ENCODE measurements around the gene PDE1A. TPM values are rescaled to one million over a fixed set of nuclear protein-coding genes. Genes with fewer than 3 reads are reported as not detected.

PDE1A gene
- total RNA-seq, 1 donor from 2014 or later: 17.3 TPM

DNA sequence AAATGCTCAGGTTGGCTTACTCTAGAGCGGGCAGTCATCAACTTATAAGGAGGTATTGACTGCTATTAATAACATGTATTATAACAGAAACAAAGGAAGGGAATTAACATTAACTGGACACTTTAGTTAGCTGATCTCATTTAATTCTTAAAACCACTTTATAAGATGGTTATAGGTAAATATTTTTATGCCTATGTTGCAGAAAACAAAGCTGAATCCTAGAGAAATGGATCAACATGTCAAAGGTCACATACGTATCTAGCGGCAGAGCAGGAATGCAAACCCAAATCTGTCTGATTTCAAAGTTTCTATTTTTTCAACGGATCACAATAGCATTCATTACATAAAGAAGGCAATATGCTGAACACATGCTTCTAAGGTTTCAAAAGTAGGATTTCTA, 200.0 kb downstream of the PDE1A start:
- Histone ChIP-seq H3K4me1 (peaks cover 19% of the 10 kb centered on the region), H3K36me3 (peaks cover 14% of the 10 kb centered on the region), H3K9me3 (replicated peaks) (no peaks in the 10 kb centered on the region), H3K27me3 (ENCODE audit: low read depth) (no peaks in the 10 kb centered on the region), H3K4me3 (no peak overlapping the region), H3K27ac (replicated peaks) (peak overlapping the region; percentile 79)
- intact Hi-C loops (cut with micrococcal nuclease): no loop called here
- TF ChIP-seq, protein P1, sequence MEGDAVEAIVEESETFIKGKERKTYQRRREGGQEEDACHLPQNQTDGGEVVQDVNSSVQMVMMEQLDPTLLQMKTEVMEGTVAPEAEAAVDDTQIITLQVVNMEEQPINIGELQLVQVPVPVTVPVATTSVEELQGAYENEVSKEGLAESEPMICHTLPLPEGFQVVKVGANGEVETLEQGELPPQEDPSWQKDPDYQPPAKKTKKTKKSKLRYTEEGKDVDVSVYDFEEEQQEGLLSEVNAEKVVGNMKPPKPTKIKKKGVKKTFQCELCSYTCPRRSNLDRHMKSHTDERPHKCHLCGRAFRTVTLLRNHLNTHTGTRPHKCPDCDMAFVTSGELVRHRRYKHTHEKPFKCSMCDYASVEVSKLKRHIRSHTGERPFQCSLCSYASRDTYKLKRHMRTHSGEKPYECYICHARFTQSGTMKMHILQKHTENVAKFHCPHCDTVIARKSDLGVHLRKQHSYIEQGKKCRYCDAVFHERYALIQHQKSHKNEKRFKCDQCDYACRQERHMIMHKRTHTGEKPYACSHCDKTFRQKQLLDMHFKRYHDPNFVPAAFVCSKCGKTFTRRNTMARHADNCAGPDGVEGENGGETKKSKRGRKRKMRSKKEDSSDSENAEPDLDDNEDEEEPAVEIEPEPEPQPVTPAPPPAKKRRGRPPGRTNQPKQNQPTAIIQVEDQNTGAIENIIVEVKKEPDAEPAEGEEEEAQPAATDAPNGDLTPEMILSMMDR (IDR thresholded peaks at IDR 0.05; ENCODE audit: borderline replicate concordance): no peak
- DNase-seq: no peak

GRCh38 chr2:182224669-182225068, 202.2 kb downstream of the PDE1A start:
- H3K4me1 ChIP-seq: peaks cover 19% of the 10 kb centered on the region
- TF ChIP-seq, protein P1 (IDR thresholded peaks at IDR 0.05; ENCODE audit: borderline replicate concordance): no peak

DNA sequence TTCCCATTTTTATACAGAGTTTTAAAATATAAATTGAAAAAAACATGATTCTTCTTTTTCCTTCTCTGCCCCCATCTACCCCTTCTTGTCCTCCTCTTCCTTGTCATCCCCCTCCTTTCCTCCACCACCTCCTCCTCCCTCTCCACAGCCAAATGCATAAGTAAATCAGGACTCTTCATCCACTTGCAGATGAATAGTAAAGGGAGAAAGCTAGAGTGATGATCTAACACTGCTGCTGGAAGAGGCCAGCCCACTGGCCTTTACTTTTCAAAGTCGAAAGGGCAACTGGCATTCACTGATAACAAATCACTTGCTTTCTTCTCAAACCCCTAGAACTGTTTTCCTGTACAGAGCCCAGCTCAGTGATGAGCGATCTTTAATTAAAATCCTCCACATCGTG, 205.8 kb downstream of the PDE1A start:
- DNase-seq: no peak
- no peak overlapping the region for H3K27ac ChIP-seq (replicated peaks)
- TF ChIP-seq, protein P1 (IDR thresholded peaks at IDR 0.05; ENCODE audit: borderline replicate concordance): no peak
- no peaks in the 10 kb centered on the region for H3K27me3 ChIP-seq (ENCODE audit: low read depth)
- peaks cover 15% of the 10 kb centered on the region for H3K36me3 ChIP-seq
- no peak overlapping the region for H3K4me3 ChIP-seq
- H3K4me1 ChIP-seq: no peaks in the 10 kb centered on the region
- intact Hi-C loops (cut with micrococcal nuclease): no loop called here
- H3K9me3 ChIP-seq (replicated peaks): no peaks in the 10 kb centered on the region

More at GRCh38 chr2:182224669-182225068, 202.2 kb downstream of the PDE1A start:
- DNase-seq: no peak
- H3K9me3 ChIP-seq (replicated peaks): no peaks in the 10 kb centered on the region
- intact Hi-C loops (cut with micrococcal nuclease): no loop called here
- no peak overlapping the region for H3K4me3 ChIP-seq
- peak overlapping the region; percentile 7 for H3K27ac ChIP-seq (replicated peaks)
- H3K27me3 ChIP-seq (ENCODE audit: low read depth): no peaks in the 10 kb centered on the region
- H3K36me3 ChIP-seq: peaks cover 15% of the 10 kb centered on the region

DNA sequence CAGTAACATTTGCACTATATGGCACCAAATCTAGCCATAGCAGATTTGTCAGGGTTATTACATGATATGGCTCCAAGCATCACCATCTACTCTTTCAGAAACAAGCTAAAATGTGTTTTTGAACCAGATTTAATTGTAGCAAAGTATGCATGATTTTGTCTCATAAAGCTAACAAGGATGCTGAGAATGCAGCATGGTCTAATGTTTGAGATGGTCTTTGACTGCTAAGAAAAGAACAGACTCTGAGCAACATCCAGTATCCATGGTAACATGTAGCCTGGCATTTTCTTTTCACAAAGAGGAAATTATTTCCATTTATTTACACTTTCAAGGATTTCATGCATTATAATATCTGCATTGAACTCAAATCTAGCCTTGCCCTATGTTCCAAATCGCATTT, 206.5 kb downstream of the PDE1A start:
- DNase-seq: no peak
- intact Hi-C loops (cut with micrococcal nuclease): no loop called here
- Histone ChIP-seq H3K36me3 (peaks cover 15% of the 10 kb centered on the region), H3K27me3 (ENCODE audit: low read depth) (no peaks in the 10 kb centered on the region), H3K9me3 (replicated peaks) (no peaks in the 10 kb centered on the region), H3K27ac (replicated peaks) (no peak overlapping the region), H3K4me3 (no peak overlapping the region), H3K4me1 (no peaks in the 10 kb centered on the region)
- TF ChIP-seq, protein P1 (IDR thresholded peaks at IDR 0.05; ENCODE audit: borderline replicate concordance): no peak

- Histone ChIP-seq H3K36me3 (no peaks in the 10 kb centered on the region), H3K27ac (replicated peaks) (no peak overlapping the region), H3K4me3 (no peak overlapping the region), H3K9me3 (replicated peaks) (no peaks in the 10 kb centered on the region), H3K27me3 (ENCODE audit: low read depth) (no peaks in the 10 kb centered on the region), H3K4me1 (no peaks in the 10 kb centered on the region)
- intact Hi-C loops (cut with micrococcal nuclease): no loop called here
- TF ChIP-seq, protein P1 (IDR thresholded peaks at IDR 0.05; ENCODE audit: borderline replicate concordance): no peak
- no peak for DNase-seq
These were observed 216.2 kb downstream of the PDE1A start for GRCh38 chr2:182210669-182211068.

DNA sequence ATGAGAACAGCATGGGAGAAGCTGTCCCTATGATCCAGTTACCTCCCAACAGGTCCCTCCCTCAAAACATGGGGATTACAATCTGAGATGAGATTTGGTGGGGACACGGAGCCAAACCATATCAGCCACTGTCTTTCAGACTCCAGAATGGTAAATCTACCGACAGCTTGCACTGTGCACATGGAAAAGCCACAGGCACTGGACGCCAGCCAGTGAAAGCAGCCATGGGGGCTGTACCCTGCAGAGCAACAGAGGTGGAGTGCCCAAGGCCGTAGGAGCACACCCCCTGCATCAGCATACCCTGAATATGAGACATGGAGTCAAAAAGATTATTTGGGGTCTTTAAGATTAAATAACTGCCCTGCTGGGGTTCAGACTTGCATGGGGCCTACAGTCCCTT, 218.4 kb downstream of the PDE1A start:
- TF ChIP-seq, protein P1 (IDR thresholded peaks at IDR 0.05; ENCODE audit: borderline replicate concordance): no peak
- no peak for DNase-seq
- Histone ChIP-seq H3K4me3 (no peak overlapping the region), H3K27ac (replicated peaks) (no peak overlapping the region), H3K4me1 (no peaks in the 10 kb centered on the region), H3K36me3 (no peaks in the 10 kb centered on the region), H3K27me3 (ENCODE audit: low read depth) (no peaks in the 10 kb centered on the region), H3K9me3 (replicated peaks) (no peaks in the 10 kb centered on the region)
- intact Hi-C loops (cut with micrococcal nuclease): no loop called here

Measured in left ventricle myocardium inferior (tissue), 1 donor.